NCI-H526 (cell line): Measurements from ENCODE around the gene CBFB.
"Not testable (repeated sequence)": the region's sequence is repeated elsewhere in the genome, so short reads cannot be mapped to it uniquely, and the experiment has no call there.

Experiments used
- DNase-seq, 2 experiments: peaks; one replicate each; lab custom pipeline; 2025; lab: John Stamatoyannopoulos, UW

CBFB gene

DNA sequence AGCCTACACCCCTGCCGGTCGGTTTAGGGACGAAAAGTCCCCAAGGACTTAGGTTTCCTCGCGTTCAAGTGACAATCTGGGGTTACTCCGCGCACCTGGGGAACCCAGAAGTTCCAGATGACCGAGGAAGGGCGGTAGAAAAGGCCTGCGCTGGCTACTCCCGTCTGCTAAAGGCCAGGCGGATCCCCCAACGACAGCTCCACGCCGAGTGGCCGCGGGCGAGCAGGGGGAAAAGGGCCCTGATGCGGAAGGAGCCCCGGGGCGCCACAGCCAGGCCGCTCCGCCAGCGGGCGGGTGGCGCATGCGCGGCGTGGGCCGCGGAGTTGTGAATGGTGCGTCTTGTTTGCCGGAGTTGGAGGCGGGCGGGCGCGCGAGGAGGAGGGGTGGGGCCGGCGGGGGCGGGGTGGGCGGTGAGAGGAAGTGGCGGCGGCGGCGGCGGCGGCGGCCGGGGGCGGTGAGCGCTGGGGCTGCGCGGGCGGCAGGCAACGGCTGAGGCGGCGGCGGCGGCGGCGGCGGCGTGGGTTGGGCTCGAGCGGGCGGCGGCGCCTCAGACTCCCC is at the start of gene CBFB:
TSS of gene CBFB (plus strand) at position 454 of the 558 bp plus-strand sequence. CDS start 259 bp downstream, outside the sequence.
- DNase-seq, result peak; percentile 65 to 88

- DNase-seq, result no peak
These were observed 45.9 kb upstream of the CBFB start for GRCh38 chr16:66983033-66983432.

- no peak for DNase-seq
These were observed 44.0 kb upstream of the CBFB start for GRCh38 chr16:66984892-66985311.

GRCh38 chr16:66986559-66986958 is 42.4 kb upstream of the CBFB start:
- no peak for DNase-seq

GRCh38 chr16:66988197-66988788 is 40.7 kb upstream of the CBFB start, which contains the start of gene CES4A:
CES4A (plus strand) TSS chr16:66988589; CDS start chr16:66988773, 184 bp downstream.
- DNase-seq, result no peak

GRCh38 chr16:66991545-66992077 is 37.3 kb upstream of the CBFB start:
- no peak for DNase-seq

- DNase-seq, result not testable (repeated sequence)
These were observed 35.4 kb upstream of the CBFB start for GRCh38 chr16:66993558-66993957.

DNA sequence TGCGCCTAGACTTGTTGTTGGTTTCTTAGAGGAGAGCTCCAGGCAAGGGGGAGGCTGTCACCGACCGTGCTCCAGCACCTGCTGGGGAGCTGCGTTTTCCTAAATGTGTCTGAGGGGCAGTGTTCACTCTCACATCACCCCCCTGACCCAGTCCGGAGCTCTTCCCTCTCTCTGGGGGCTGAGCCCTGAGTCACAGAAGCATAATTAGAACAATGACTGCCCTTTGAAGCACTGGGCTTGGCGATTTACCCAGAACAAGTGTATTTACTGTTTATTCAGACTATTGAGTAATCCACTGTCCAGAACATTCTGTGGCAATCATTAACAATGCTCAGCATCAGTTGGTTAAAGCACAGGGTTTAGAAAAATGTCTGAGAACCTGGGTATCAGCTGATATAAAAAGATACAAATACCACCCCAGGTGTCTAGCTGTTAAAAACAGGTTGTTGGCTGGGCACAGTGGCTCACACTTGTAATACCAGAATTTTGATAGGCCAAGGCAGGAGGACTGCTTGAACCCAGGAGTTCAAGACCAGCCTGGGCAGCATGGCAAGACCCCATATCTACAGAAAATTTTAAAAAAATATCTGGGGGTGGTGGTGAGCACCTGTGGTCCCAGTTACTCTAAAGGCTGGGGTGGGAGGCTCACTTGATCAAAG is 32.5 kb upstream of the CBFB start:
- DNase-seq, result no peak

DNA sequence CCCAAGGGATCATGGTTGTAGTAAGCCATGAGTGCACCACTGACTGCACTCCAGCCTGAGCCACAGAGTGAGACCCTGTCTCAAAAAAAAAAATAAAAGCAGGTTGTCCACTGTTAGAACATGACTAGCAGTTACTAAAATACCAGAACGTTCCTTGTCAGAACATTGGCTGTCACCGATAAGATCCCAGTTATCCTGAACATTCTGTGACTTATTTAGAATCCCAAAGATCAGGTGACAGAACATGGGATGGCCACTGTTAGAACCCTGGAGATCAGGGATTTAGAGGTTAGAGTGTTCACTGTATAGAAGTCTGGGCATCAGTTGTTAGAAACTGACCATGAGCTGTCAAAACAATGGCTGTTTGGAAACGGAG is 32.0 kb upstream of the CBFB start:
- no peak for DNase-seq

GRCh38 chr16:67000384-67001351 is 28.3 kb upstream of the CBFB start:
- peak; percentile 26 to 88 for DNase-seq

DNA sequence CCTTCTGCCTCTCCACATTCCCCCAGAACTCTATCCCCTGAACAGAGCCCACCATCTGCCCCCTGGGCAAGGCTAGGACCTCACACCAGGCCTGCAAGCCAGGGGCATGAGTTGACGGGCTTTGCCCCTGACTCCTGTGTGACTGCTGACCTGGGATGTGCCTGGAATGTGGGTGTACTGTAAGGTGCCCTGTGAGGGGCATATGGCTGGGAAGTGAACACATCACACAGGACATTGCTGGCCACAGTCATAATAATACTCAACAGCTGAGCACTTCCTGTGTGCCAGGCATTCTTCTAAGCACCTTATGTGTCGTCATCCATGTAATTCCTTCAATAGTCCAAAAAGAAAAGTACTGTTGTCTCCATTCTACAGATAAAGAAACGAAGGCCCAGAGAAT is 27.2 kb upstream of the CBFB start:
- DNase-seq, result no peak

DNA sequence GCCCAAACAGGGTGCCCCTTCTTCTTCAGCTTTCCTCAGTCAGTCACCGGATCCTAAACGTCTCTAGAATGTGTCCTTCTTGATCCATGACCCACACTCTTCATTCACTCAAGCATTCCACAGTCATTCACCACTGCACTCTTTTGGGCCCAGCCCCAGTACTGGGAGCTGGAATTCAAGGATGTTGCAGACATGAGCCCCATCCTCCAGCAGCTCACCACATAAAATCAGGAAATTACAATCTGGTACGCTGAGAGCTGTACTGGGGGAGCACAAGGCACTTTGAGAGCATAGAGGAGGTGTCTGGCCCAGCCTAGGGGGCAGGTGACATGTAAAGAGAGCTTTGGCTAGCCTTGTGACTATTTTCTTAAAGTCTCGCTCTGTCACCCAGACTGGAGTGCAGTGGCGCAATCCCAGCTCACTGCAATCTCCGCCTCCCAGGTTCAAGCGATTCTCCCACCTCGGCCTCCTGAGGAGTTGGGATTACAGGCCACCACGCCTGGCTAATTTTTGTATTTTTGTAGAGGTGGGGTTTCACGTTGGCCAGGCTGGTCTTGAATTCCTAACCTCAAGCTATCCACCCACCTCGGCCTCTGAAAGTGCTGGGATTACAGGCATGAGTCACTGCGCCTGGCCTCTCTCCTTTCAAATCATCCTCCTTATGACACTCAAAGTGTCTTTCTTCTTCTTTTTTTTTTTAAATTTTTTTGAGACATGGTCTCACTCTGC is 21.9 kb upstream of the CBFB start:
- no peak for DNase-seq

DNA sequence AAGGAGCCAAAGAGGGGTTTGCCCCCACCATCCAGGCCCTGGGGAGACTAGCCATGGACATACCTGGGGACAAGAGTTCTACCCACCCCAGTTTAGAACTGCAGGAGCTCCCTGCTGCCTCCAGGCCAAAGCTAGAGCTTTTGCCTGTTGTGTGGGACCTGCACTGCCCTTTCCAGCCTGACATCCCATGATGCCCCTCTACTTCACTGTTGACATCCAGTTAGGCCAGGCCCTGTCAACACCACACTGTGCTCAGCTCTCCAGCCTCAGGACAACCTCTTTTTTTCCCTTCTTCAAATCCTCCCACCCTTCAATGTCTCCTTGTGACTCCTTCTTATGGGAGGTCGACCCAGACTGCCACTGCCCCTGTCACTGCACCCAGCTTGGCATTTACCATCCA is 19.8 kb upstream of the CBFB start:
- DNase-seq, result no peak

- no peak for DNase-seq
These were observed 17.7 kb upstream of the CBFB start for GRCh38 chr16:67011274-67011673.

DNA sequence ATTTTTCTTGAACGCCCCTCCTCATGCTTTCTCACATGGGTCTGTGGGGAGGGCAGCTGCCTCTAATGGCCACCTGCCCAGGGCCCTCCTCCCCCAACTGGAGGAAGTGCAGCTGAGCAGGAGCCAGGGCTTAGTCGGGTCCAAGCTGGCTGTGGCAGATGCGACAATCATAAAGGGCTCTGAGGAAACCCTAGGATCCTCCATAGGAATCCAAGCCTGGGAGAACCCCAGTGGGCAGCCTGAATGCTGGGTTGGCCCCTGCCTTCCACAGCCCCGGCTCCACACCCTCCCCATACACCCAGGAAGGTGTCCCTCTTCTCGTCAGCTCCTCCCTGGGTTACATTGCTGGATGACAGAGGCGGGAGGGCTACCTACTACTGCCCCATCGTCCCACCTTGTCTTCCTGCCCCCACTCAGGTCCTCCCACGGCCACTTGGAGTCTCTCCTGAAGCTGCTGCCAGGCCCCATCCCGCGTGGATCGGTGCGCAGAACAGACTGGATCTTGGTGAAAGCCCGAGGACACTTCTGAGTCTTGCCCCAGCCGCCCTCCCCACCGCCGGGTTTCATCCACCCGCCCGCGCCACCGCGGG is 15.6 kb upstream of the CBFB start:
- peak in 1 of 2 experiments; percentile 36 for DNase-seq

GRCh38 chr16:67013823-67014633 is 14.9 kb upstream of the CBFB start:
- peak in 1 of 2 experiments; percentile 77 for DNase-seq

DNA sequence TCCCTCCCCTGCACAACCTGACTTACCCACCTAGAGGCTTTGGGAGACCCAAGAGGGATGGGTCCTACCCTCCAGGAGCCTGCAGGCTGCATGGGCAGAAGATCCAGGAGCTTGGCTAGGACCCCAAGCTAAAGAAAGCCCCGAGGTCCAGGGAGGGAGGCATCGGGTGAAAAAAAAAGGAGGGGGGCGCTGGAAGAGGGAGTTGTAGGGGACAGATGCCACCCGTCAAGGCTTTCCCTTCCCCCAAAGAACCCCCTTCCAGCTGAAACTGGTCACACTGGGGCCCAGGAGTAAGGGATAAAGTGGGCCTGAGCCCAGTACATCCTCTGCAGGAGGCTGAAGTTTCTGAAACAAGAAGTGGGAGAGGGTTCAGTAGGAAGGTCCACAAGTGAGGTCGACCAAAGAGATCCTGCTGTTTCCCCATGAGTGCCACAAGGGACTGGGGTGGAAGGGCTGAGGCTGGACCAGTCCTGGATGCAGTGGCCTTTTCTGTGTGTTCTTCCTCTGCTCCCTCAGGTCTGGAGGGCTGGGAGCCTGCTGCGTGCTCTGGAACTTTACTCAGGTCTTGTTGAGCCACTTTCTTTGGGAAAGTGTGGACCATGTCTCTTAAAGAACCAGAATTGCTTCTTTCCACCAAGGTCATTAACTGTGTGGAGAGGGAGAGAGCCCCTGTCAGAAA is 14.2 kb upstream of the CBFB start:
- peak in 1 of 2 experiments; percentile 17 for DNase-seq

DNA sequence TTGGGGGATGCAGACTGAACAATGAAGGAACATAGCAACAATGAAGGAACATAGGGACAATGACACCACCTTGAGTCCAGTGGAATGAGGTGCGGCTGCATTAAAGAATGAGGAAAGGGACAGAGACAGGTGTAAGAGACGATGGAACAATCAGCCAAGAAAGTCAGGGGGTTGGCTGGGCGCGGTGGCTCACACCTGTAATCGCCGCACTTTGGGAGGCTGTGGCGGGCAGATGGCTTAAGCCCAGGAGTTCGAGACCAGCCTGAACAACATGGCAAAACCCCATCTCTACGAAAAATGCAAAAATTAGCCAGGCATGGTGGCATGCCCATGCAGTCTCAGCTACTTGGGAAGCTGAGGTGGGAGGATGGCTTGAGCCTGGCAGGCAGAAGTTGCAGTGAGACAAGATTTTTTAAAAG is 13.6 kb upstream of the CBFB start:
- peak in 1 of 2 experiments; percentile 17 for DNase-seq

GRCh38 chr16:67016143-67016542 is 12.8 kb upstream of the CBFB start:
- DNase-seq, result no peak
